ENCODE results near the gene CARD9. TPM values are rescaled to one million over a fixed set of nuclear protein-coding genes. Genes with fewer than 3 reads are reported as not detected.

Gene CARD9
- total and polyA plus RNA-seq, 2 of the 8 experiments (the other 6 are each of a cell fraction or from before 2014, with no cell fraction given), result 0.15 to 1.1 TPM

- TF ChIP-seq CHD7 (IDR thresholded peaks at IDR 0.05; ENCODE audit: insufficient replicate concordance, low read length), result no peak
- TF ChIP-seq TAF1 (IDR thresholded peaks at IDR 0.05; ENCODE audit: low read depth, low read length), result no peak
These were observed 2.6 kb downstream of the CARD9 start (continued) for GRCh38 chr9:136370687-136371532.
